Breast epithelium (tissue), 3 donors: Measurements from ENCODE around the gene CDK14.

Experiments
- CTCF ChIP-seq, 3 donors: fragments of 450-650 bp; IDR thresholded peaks; one replicate each; pipeline ENCODE4 v1.5.1; 2016 to 2017; ENCODE audit warnings: antibody characterized with exemption in 3 of 3, mild to moderate bottlenecking in 3 of 3, moderate library complexity in 3 of 3
- POLR2A ChIP-seq: fragments of 450-650 bp; IDR thresholded peaks from one replicate; pipeline ENCODE4 v1.6.1; 2016; ENCODE audit warnings: antibody characterized with exemption, mild to moderate bottlenecking, moderate library complexity
- POLR2AphosphoS5 ChIP-seq, 3 donors: sonication (generic); formaldehyde crosslinking; IDR thresholded peaks; one replicate each; pipeline ENCODE4 v1.6.1; 2017; ENCODE audit warnings: antibody characterized with exemption in 3 of 3

DNA sequence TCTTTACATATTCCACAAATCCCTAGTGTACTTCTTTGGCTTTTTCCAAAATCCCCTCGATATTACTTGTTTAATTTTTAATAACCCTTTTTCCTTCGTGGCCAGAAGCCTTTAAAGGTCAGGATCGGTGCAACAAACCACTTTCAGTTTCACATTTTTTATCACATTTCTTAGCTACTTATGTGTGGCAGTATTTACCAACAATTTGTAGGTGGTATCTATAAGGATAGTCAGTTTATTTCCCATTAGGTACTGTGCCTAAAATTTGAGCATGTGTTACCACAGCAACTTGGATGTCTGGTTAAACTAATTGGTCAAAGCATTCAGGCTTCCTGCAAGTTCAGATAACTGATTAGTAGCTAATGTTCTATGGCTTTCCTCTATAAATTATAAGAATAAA is 104.9 kb downstream of the CDK14 start:
- TF ChIP-seq POLR2AphosphoS5 (IDR thresholded peaks at IDR 0.05) (no peak), CTCF (IDR thresholded peaks at IDR 0.05) (no peak), POLR2A (no peak)
